ENCODE data around the gene TNNI3K.

The TNNI3K gene

GRCh38 chr1:74465193-74465681, 230.1 kb downstream of the TNNI3K start:
- H3K27ac Mint-ChIP-seq = no peak overlapping the region
- DNase-seq = no peak
- H3K9me3 Mint-ChIP-seq = no peaks in the 10 kb centered on the region
- H3K4me3 Mint-ChIP-seq = no peak overlapping the region
- no peaks in the 10 kb centered on the region for H3K27me3 Mint-ChIP-seq
- no peaks in the 10 kb centered on the region for H3K36me3 Mint-ChIP-seq (ENCODE audit: low read depth)
- H3K4me1 Mint-ChIP-seq (ENCODE audit: low read depth) = no peaks in the 10 kb centered on the region

DNA sequence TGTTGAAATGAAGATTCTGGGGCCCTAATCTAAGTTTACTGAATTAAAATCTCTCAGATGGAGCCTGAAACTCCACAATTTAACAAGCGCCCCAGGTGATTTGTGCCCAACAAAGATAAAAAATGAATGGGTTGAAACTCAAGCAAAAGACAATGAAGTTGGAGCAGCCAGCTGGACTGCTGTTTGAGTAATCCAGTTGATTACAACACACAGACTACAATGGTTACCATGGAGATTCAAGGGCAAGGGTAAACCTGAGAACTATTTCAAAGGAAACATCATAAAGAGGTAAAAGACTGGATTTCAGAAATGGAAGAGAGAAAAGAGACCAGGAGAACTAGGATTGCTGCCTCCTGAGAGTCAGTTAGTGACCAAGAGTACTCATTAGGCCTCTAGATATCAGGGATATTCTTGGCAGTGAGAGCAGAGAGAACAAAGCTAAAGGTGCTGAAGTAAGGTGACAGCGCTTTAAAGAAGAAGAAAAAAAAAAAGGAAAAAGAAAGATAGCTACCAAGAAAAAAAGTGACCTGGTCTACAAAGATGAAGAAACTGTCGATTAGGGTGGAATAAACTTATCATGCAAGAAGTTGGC, 232.7 kb downstream of the TNNI3K start:
- H3K27me3 Mint-ChIP-seq = no peaks in the 10 kb centered on the region
- no peaks in the 10 kb centered on the region for H3K36me3 Mint-ChIP-seq (ENCODE audit: low read depth)
- no peak for DNase-seq
- H3K27ac Mint-ChIP-seq = no peak overlapping the region
- H3K4me3 Mint-ChIP-seq = no peak overlapping the region
- H3K4me1 Mint-ChIP-seq (ENCODE audit: low read depth) = no peaks in the 10 kb centered on the region
- H3K9me3 Mint-ChIP-seq = no peaks in the 10 kb centered on the region

DNA sequence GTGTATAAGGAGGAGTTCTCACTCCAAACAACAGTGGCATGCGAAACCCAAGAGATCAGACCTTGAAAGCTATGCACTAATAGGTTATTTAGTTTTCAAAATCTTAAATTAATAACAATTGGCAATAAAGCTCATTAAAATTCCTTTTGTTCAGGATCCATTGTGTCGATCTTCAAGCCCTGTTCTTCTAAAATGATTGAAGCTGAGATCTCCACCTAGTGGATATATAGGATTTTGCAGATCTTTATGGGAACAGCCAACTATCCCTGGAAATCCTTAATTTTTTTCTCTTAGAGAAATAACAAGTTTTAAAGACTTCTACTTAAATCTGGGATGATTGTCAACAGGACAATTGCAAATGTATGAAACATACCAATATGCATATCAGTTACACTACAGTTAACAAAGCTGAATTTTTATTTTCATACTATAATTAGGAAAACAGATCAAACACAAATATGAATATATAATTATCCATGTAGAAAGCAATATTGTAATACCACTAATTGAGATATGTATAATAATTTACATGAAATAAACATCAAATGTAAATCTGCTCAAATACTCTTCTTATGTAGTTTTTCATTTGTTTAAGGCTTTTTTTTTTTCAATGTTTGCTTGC, 233.9 kb downstream of the TNNI3K start:
- no peak for DNase-seq
- Mint-ChIP-seq H3K27ac (no peak overlapping the region), H3K4me3 (no peak overlapping the region), H3K27me3 (peaks cover 4% of the 10 kb centered on the region), H3K4me1 (ENCODE audit: low read depth) (no peaks in the 10 kb centered on the region), H3K9me3 (no peaks in the 10 kb centered on the region), H3K36me3 (ENCODE audit: low read depth) (no peaks in the 10 kb centered on the region)

DNA sequence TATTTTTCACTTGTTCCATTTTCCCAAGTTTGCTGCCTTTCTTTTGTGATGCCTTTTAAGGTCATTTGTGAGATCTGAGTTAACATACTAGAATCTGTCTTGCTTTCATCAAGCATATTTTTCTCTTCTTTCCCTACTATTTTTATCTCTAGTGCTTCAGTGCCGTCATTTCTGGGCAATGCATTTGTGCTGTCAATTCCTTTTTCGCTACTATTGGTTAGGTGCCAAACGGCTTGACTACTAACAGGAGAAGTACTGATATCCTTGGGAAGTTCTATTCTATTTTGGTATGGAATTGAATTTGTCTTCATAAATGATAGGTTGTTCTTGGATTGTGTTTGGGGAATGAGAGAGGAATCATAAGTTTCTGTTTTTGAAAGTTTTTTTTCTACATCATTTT, 235.1 kb downstream of the TNNI3K start:
- Mint-ChIP-seq H3K9me3 (no peaks in the 10 kb centered on the region), H3K36me3 (ENCODE audit: low read depth) (no peaks in the 10 kb centered on the region), H3K27ac (no peak overlapping the region), H3K4me3 (no peak overlapping the region), H3K27me3 (peaks cover 4% of the 10 kb centered on the region), H3K4me1 (ENCODE audit: low read depth) (no peaks in the 10 kb centered on the region)
- DNase-seq = no peak

GRCh38 chr1:74470936-74471335, 235.7 kb downstream of the TNNI3K start:
- Mint-ChIP-seq H3K9me3 (no peaks in the 10 kb centered on the region), H3K4me3 (no peak overlapping the region), H3K4me1 (ENCODE audit: low read depth) (no peaks in the 10 kb centered on the region), H3K36me3 (ENCODE audit: low read depth) (no peaks in the 10 kb centered on the region), H3K27ac (no peak overlapping the region), H3K27me3 (peaks cover 7% of the 10 kb centered on the region)
- DNase-seq = no peak

DNA sequence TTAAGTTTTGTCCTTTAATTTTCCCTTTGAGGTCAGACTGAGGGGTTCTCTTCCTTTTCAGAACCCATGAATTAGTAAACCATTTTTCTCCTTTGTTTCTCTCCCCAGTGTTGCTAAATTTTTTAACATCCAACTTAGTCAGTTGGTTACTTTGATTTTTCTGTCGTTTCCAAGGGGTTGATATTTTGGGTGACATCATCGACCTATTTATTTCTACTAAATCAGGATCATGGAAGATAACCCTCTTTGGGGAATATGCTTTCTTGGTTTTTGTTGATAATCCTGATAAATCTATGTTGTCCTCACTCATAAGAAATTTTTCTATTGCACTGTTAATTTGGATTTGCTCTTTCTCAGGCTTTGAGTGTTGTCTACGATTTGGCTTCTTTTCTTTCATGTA, 236.3 kb downstream of the TNNI3K start:
- DNase-seq = no peak
- Mint-ChIP-seq H3K4me3 (no peak overlapping the region), H3K27ac (no peak overlapping the region), H3K4me1 (ENCODE audit: low read depth) (no peaks in the 10 kb centered on the region), H3K9me3 (no peaks in the 10 kb centered on the region), H3K27me3 (peaks cover 7% of the 10 kb centered on the region), H3K36me3 (ENCODE audit: low read depth) (no peaks in the 10 kb centered on the region)

GRCh38 chr1:74474585-74474984, 239.4 kb downstream of the TNNI3K start:
- Mint-ChIP-seq H3K36me3 (ENCODE audit: low read depth) (no peaks in the 10 kb centered on the region), H3K4me1 (ENCODE audit: low read depth) (no peaks in the 10 kb centered on the region), H3K4me3 (no peak overlapping the region), H3K27me3 (peaks cover 7% of the 10 kb centered on the region), H3K27ac (no peak overlapping the region), H3K9me3 (no peaks in the 10 kb centered on the region)
- DNase-seq = no peak

DNA sequence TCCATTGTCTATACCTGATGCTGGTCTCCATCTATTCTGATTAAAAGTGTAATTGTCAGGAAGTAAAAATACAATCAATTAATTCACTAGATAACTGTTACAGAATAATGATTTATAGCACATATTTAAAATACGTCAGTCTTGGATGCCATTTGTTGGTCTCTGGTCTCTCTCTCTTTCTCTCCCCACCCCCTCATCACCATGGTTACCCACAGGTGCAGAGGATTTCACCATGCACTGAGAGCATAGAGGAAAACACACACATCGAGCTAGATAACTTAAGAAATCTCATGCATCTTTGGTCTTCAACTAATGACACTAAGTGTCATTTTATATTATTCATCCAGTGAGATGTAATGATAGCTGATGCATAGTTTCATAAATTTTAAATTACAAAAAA, 243.8 kb downstream of the TNNI3K start:
- Mint-ChIP-seq H3K9me3 (no peaks in the 10 kb centered on the region), H3K27me3 (peaks cover 3% of the 10 kb centered on the region), H3K4me1 (ENCODE audit: low read depth) (no peaks in the 10 kb centered on the region), H3K36me3 (ENCODE audit: low read depth) (no peaks in the 10 kb centered on the region), H3K4me3 (no peak overlapping the region), H3K27ac (no peak overlapping the region)
- DNase-seq = no peak

DNA sequence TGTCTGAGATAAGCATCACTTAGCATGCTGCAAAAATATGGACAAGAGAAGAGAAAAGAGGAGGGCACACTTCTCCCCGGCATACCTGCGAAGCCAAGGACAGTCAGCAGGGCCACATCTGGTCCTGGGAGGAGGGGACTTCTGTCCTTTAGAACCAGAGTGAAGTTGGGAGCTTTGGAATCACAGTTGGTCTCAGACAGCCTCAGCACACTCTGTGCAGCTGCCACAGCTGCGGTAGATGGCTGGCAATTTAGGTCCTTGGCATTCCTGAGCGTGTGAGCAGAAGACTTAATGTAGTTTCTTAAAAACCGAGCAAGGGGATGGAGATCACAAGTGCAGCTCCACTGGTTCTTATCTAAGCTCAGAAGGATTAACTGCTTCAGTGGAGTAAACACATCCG, 244.9 kb downstream of the TNNI3K start:
- Mint-ChIP-seq H3K36me3 (ENCODE audit: low read depth) (no peaks in the 10 kb centered on the region), H3K27me3 (peaks cover 3% of the 10 kb centered on the region), H3K9me3 (no peaks in the 10 kb centered on the region), H3K4me3 (no peak overlapping the region), H3K27ac (no peak overlapping the region), H3K4me1 (ENCODE audit: low read depth) (no peaks in the 10 kb centered on the region)
- no peak for DNase-seq

DNA sequence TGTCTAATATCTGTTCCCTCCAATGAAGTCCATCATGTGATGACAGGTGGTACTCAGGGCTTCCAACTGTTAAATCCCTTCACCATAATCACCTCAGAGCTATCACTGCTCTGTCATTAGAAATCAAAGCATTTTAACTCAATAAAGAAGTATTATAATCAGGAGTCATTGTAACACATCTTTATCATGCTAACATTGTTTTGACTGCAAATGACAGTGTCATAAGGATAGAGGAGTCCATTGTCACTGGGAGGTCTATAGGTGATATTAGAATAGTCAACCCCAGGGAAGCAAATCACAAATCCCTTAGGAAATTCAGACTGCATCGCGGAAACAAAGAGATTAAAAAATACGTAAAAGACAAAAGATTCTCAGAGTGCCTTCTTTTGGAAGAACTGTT, 246.4 kb downstream of the TNNI3K start:
- H3K4me1 Mint-ChIP-seq (ENCODE audit: low read depth) = no peaks in the 10 kb centered on the region

GRCh38 chr1:74485622-74486021, 250.4 kb downstream of the TNNI3K start:
- H3K4me3 Mint-ChIP-seq = no peak overlapping the region
- no peaks in the 10 kb centered on the region for H3K9me3 Mint-ChIP-seq
- H3K27me3 Mint-ChIP-seq = no peaks in the 10 kb centered on the region
- H3K27ac Mint-ChIP-seq = no peak overlapping the region
- no peak for DNase-seq
- H3K36me3 Mint-ChIP-seq (ENCODE audit: low read depth) = no peaks in the 10 kb centered on the region
- no peaks in the 10 kb centered on the region for H3K4me1 Mint-ChIP-seq (ENCODE audit: low read depth)

More for the DNA sequence above, 246.4 kb downstream of the TNNI3K start:
- Mint-ChIP-seq H3K36me3 (ENCODE audit: low read depth) (no peaks in the 10 kb centered on the region), H3K27ac (no peak overlapping the region), H3K4me3 (no peak overlapping the region), H3K9me3 (no peaks in the 10 kb centered on the region), H3K27me3 (no peaks in the 10 kb centered on the region)
- no peak for DNase-seq

DNA sequence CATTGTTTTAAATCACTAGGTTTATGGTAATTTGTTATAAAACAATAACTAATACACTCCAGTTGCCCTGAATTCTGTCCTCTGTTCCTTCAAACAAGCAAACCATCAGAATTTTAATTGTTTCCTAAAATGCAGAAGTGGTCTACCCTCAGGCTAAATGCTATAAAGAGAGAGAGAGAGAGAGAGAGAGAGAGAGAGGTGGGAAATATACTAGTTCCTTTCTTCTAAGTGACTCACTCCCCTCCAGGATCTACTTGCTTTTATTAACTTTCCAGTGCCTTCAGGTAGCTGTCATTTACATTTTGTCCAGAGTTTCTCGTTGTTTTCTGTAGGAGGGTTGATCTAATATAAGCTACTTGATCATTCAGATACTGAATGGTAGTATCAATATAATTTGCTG, 250.8 kb downstream of the TNNI3K start:
- Mint-ChIP-seq H3K4me1 (ENCODE audit: low read depth) (no peaks in the 10 kb centered on the region), H3K9me3 (no peaks in the 10 kb centered on the region), H3K4me3 (no peak overlapping the region), H3K36me3 (ENCODE audit: low read depth) (no peaks in the 10 kb centered on the region), H3K27ac (no peak overlapping the region), H3K27me3 (no peaks in the 10 kb centered on the region)
- DNase-seq = no peak

GRCh38 chr1:74496669-74497068, 261.5 kb downstream of the TNNI3K start:
- DNase-seq = no peak
- no peaks in the 10 kb centered on the region for H3K36me3 Mint-ChIP-seq (ENCODE audit: low read depth)
- H3K27me3 Mint-ChIP-seq = no peaks in the 10 kb centered on the region
- H3K9me3 Mint-ChIP-seq = no peaks in the 10 kb centered on the region
- H3K4me1 Mint-ChIP-seq (ENCODE audit: low read depth) = no peaks in the 10 kb centered on the region
- no peak overlapping the region for H3K4me3 Mint-ChIP-seq
- H3K27ac Mint-ChIP-seq = no peak overlapping the region

GRCh38 chr1:74498901-74499300, 263.7 kb downstream of the TNNI3K start:
- no peak for DNase-seq
- H3K27me3 Mint-ChIP-seq = peaks cover 3% of the 10 kb centered on the region
- no peaks in the 10 kb centered on the region for H3K4me1 Mint-ChIP-seq (ENCODE audit: low read depth)
- no peaks in the 10 kb centered on the region for H3K9me3 Mint-ChIP-seq
- no peak overlapping the region for H3K4me3 Mint-ChIP-seq
- H3K36me3 Mint-ChIP-seq (ENCODE audit: low read depth) = no peaks in the 10 kb centered on the region
- no peak overlapping the region for H3K27ac Mint-ChIP-seq

GRCh38 chr1:74502432-74502831, 267.2 kb downstream of the TNNI3K start:
- H3K4me3 Mint-ChIP-seq = no peak overlapping the region
- H3K9me3 Mint-ChIP-seq = no peaks in the 10 kb centered on the region
- no peak for DNase-seq
- H3K4me1 Mint-ChIP-seq (ENCODE audit: low read depth) = no peaks in the 10 kb centered on the region
- H3K36me3 Mint-ChIP-seq (ENCODE audit: low read depth) = no peaks in the 10 kb centered on the region
- no peak overlapping the region for H3K27ac Mint-ChIP-seq
- peaks cover 7% of the 10 kb centered on the region for H3K27me3 Mint-ChIP-seq

GRCh38 chr1:74502858-74503257, 267.7 kb downstream of the TNNI3K start:
- H3K36me3 Mint-ChIP-seq (ENCODE audit: low read depth) = no peaks in the 10 kb centered on the region
- peaks cover 7% of the 10 kb centered on the region for H3K27me3 Mint-ChIP-seq
- no peak overlapping the region for H3K4me3 Mint-ChIP-seq
- H3K9me3 Mint-ChIP-seq = no peaks in the 10 kb centered on the region
- H3K4me1 Mint-ChIP-seq (ENCODE audit: low read depth) = no peaks in the 10 kb centered on the region
- no peak for DNase-seq
- no peak overlapping the region for H3K27ac Mint-ChIP-seq
